Right lobe of liver (tissue), 6 donors: ENCODE measurements around the gene LBX2. TPM values are rescaled to one million over a fixed set of nuclear protein-coding genes. Genes with fewer than 3 reads are reported as not detected.
A peak's percentile ranks its signal among the peaks of the same experiment; 100 is the strongest.

Source experiments
- ATAC-seq, 4 donors: fragments of 200-7000 bp; cut with Tn5 transposase; one replicate each; pipeline ENCODE4 v1.9.1; 2020; ENCODE audit warnings: mild to moderate bottlenecking in 4 of 4, moderate library complexity in 4 of 4
- DNase-seq, 3 donors: peaks; one replicate each; pipeline ENCODE4 v3.0.0-alpha.2; 2020
- H3K27ac ChIP-seq, 3 donors: fragments of 200-600 bp; one replicate each; pipeline ENCODE4 v1.8.0; 2022
- H3K27me3 ChIP-seq, 2 donors: fragments of 200-600 bp; one replicate each; pipeline ENCODE4 v1.8.0; 2022
- H3K36me3 ChIP-seq, 4 donors: fragments of 200-600 bp; sonication (generic) in 1 of 4; one replicate each; pipeline versions ENCODE4 v1.5.1 to v1.8.0; 2017 to 2022; ENCODE audit warnings: control low read depth in 1 of 4
- H3K4me1 ChIP-seq, 4 donors: fragments of 200-600 bp; sonication (generic) in 1 of 4; one replicate each; pipeline versions ENCODE4 v1.5.1 to v1.8.0; 2017 to 2022; ENCODE audit warnings: control low read depth in 1 of 4
- H3K4me3 ChIP-seq, 3 donors: fragments of 200-600 bp; one replicate each; pipeline ENCODE4 v1.8.0; 2022
- H3K9me3 ChIP-seq, 4 donors: fragments of 200-600 bp; sonication (generic) in 1 of 4; one replicate each; pipeline versions ENCODE4 v1.5.1 to v1.8.0; 2017 to 2022; ENCODE audit warnings: control low read depth in 1 of 4
- CTCF ChIP-seq, 4 donors: fragments of 200-600 bp in 3 of 4; fragments of 450-650 bp in 1 of 4; IDR thresholded peaks; one replicate each; pipeline versions ENCODE4 v1.5.1 to v1.8.0; 2016 to 2022; ENCODE audit warnings: antibody characterized with exemption in 4 of 4, mild to moderate bottlenecking in 2 of 4
- POLR2A ChIP-seq: fragments of 450-650 bp; IDR thresholded peaks from one replicate; pipeline ENCODE4 v1.6.1; 2017; ENCODE audit warnings: antibody characterized with exemption, mild to moderate bottlenecking
- WGBS: methylation state at CpG from one replicate; pipeline ENCODE4 v1.1.6; 2018; ENCODE audit warnings: low coverage, low lambda C conversion rate; ENCODE audit not compliant: insufficient coverage; ENCODE audit errors: missing lambda C conversion rate; 5-methylcytosine and 5-hydroxymethylcytosine counted together
- intact Hi-C, 2 donors: fragments of 100-400 bp; cut with DNase I; formaldehyde crosslinking; loops; one replicate each; pipeline versions ENCODE4 v1.11.2 to v1.14.1; 2022
- total RNA-seq, 6 experiments: library from RNA; depleted of rRNA in 2 of 6; stranded (reverse); fragments of >200 nt in 2 of 6; fragmentation: NEBNext Ultra II Directional in 3 of 6; extraction: Animal tissue kit (Norgen Biotek cat#: 25700) in 3 of 6; gene quantifications; one replicate each; pipeline versions ENCODE4 v1.1.0 to v1.2.4, GENCODE V29; 2016 to 2023
- donor health status: DM: no; HTN: yes; CAD: no.
- donor health status: DM: no; HTN: no; CAD: no.
- donor health status: DM: no; HTN: no; CAD: no.
- donor health status: DM: no; HTN: yes; CAD: no.
- donor health status: DM: no; HTN: yes; CAD: no.

LBX2 gene
- total RNA-seq, 6 experiments from 2014 or later: 1.4 to 8.4 (median 5.8) TPM

GRCh38 chr2:74507145-74507925 is 7.9 kb upstream of the LBX2 start, which contains the start of gene PCGF1:
Gene PCGF1, minus strand, starts transcription at chr2:74507695. Its CDS starts 27 bp downstream, at chr2:74507668.
- peak; percentile 87 to 93 (median 88) for ATAC-seq
- peak within 1 kb of the TSS; percentile 92 to 96 (median 94) for H3K27ac ChIP-seq
- TF ChIP-seq CTCF (IDR thresholded peaks at IDR 0.05): peak in 1 of 4 donors; percentile 19
- peak; percentile 45 for TF ChIP-seq POLR2A
- no peaks in the 10 kb centered on the region for H3K36me3 ChIP-seq
- peak; percentile 99 to 100 (median 99) for DNase-seq
- H3K4me3 ChIP-seq: peak within 1 kb of the TSS; percentile 76 to 95 (median 78)
- intact Hi-C loops: no loop called here
- peaks cover 0 to 31% (median 12%) of the 10 kb centered on the region in 4 donors for H3K4me1 ChIP-seq
- no peaks in the 10 kb centered on the region for H3K27me3 ChIP-seq
- no peaks in the 10 kb centered on the region for H3K9me3 ChIP-seq
- 0% methylated on average over 27 of the region's 56 CpGs for WGBS

GRCh38 chr2:74505448-74506246 is 6.2 kb upstream of the LBX2 start:
- intact Hi-C loops: no loop called here

GRCh38 chr2:74504591-74504990 is 5.2 kb upstream of the LBX2 start:
- intact Hi-C loops: no loop called here
- ATAC-seq: no peak
- peaks cover 0 to 49% (median 15%) of the 10 kb centered on the region in 4 donors for H3K4me1 ChIP-seq
- peak overlapping the region in 1 of 3 donors; percentile 93 for H3K27ac ChIP-seq
- no peaks in the 10 kb centered on the region for H3K9me3 ChIP-seq
- H3K27me3 ChIP-seq: no peaks in the 10 kb centered on the region
- H3K36me3 ChIP-seq: no peaks in the 10 kb centered on the region
- no peak for DNase-seq
- peak overlapping the region in 2 of 3 donors; percentile 82 to 84 for H3K4me3 ChIP-seq
- WGBS: 79% methylated on average over 3 of the region's 3 CpGs
- TF ChIP-seq POLR2A (no peak), CTCF (IDR thresholded peaks at IDR 0.05) (no peak)

More at GRCh38 chr2:74505448-74506246, 6.2 kb upstream of the LBX2 start:
- DNase-seq: no peak
- peak overlapping the region in 2 of 3 donors; percentile 78 to 95 for H3K4me3 ChIP-seq
- TF ChIP-seq CTCF (IDR thresholded peaks at IDR 0.05) (no peak), POLR2A (no peak)
- no peaks in the 10 kb centered on the region for H3K9me3 ChIP-seq
- H3K4me1 ChIP-seq: peaks cover 0 to 42% (median 12%) of the 10 kb centered on the region in 4 donors
- no peak overlapping the region for H3K27ac ChIP-seq
- ATAC-seq: no peak
- no peaks in the 10 kb centered on the region for H3K36me3 ChIP-seq
- 70% methylated on average over 8 of the region's 14 CpGs for WGBS
- no peaks in the 10 kb centered on the region for H3K27me3 ChIP-seq

- intact Hi-C loops: no loop called here
- no peaks in the 10 kb centered on the region for H3K9me3 ChIP-seq
- H3K36me3 ChIP-seq: no peaks in the 10 kb centered on the region
- TF ChIP-seq POLR2A: no peak
- TF ChIP-seq CTCF (IDR thresholded peaks at IDR 0.05): no peak
- DNase-seq (peak in 1 of 3 donors; percentile 65), ATAC-seq (no peak)
- peaks cover 0 to 55% (median 19%) of the 10 kb centered on the region in 4 donors for H3K4me1 ChIP-seq
- 27% methylated on average over 18 of the region's 45 CpGs for whole genome bisulfite sequencing
- peak overlapping the region; percentile 60 to 84 (median 82) for H3K4me3 ChIP-seq
- peak overlapping the region; percentile 66 to 93 (median 93) for H3K27ac ChIP-seq
- H3K27me3 ChIP-seq: no peaks in the 10 kb centered on the region
Observed at GRCh38 chr2:74503506-74504475, 4.4 kb upstream of the LBX2 start.
